Epithelial cell of proximal tubule (primary cell): ENCODE measurements around the gene EPB41L4B. TPM values are rescaled to one million over a fixed set of nuclear protein-coding genes. Genes with fewer than 3 reads are reported as not detected.

Experiments
- DNase-seq: peaks from one replicate; pipeline ENCODE4 v3.0.0-alpha.2; 2011; ENCODE audit warnings: low read depth
- H3K4me3 ChIP-seq: 2 replicates; pipeline ENCODE4 v1.5.1; 2011; ENCODE audit warnings: low read depth, mild to moderate bottlenecking, low read length
- CTCF ChIP-seq: conservative IDR thresholded peaks from 2 replicates; pipeline ENCODE4 v1.5.1; 2012; ENCODE audit warnings: low read depth, mild to moderate bottlenecking, low read length
- total RNA-seq: library from RNA; depleted of rRNA; stranded (reverse); fragments of >200 nt; gene quantifications from 2 replicates; pipeline ENCODE4 v1.2.3, GENCODE V29; 2015

Gene EPB41L4B
- total RNA-seq, 1 donor from 2014 or later = 7.6 TPM

- no peak for TF ChIP-seq CTCF
Measured at GRCh38 chr9:109167716-109168115, 153.1 kb downstream of the EPB41L4B start.

GRCh38 chr9:109166771-109167601, 153.9 kb downstream of the EPB41L4B start, which contains the start of gene FRRS1L:
FRRS1L (minus strand) TSS chr9:109167249; CDS start chr9:109167138, 111 bp downstream.
- no peak within 1 kb of the TSS for H3K4me3 ChIP-seq
- DNase-seq = no peak
- no peak for TF ChIP-seq CTCF

More at GRCh38 chr9:109167716-109168115, 153.1 kb downstream of the EPB41L4B start:
- no peak overlapping the region for H3K4me3 ChIP-seq
- DNase-seq = no peak

DNA sequence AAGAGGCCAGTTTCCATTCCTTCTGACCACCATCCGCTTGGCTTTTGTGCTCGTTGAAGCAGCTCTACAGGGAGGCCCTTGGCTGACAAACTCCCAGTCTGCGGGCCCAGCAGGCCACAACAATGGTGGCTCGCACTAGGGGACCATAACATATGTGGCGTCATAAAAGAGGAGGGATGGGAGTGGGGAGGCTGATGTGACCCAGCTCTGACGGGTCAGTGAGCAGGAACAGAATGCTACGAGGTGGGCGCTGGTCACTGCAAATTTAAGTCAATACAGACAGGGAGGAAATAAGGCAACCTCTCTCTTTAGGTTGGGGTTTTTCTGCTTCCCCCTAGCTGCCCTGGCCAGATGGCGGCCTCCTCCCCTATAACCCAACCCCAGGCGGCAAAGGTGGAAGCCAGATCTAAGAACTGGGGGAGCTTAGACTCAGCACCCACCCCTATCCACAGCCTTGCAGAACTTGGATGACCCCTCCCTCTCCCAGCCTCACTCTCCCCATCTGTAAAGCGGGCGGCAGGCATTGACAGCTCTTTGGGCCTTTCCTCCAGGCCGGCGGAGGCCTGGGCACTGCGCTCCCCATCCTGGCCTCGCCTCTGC, 154.6 kb downstream of the EPB41L4B start:
- DNase-seq = no peak
- TF ChIP-seq CTCF = no peak
- no peak overlapping the region for H3K4me3 ChIP-seq

DNA sequence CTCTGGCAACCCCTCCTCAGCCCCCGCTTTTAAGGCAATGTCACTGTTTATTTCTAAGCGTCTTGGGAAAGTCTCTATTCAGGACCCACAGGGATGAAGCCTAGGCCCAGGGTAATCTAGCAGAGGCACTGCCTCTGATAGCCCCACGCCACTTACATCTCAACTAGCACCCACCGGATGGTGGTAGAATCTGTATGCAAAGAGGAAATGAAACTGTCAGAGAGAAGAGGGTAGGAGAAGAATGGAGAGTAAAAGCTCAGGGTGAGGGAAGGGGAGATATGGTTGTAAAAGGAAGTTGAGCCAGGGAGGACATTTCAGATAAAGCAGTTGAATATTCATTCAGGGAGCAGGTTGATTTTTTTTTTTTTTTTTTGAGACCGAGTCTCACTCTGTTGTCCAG, 156.8 kb downstream of the EPB41L4B start:
- no peak overlapping the region for H3K4me3 ChIP-seq
- DNase-seq = no peak
- no peak for TF ChIP-seq CTCF

GRCh38 chr9:109163194-109163593, 157.7 kb downstream of the EPB41L4B start:
- DNase-seq = no peak
- TF ChIP-seq CTCF = no peak
- no peak overlapping the region for H3K4me3 ChIP-seq

DNA sequence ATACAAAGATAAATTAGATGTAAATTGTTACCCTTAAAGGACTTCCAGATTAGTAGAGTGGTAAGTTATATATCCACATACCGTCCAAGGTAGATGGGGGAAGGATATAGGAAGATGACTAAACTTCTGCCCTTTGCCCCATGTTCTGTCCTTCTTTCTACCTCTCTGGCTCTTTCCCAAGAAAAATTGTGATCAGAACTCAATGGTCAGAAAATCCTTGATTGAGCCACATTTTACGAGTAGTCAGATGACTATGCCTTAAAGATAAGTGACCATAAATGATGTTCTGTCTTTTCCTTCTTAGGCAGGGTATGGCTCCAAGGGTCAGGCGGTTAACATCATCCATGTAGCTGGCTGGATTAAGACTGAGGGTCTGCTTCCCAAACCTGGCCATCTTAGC, 158.2 kb downstream of the EPB41L4B start:
- no peak overlapping the region for H3K4me3 ChIP-seq
- TF ChIP-seq CTCF = no peak
- DNase-seq = no peak

GRCh38 chr9:109161471-109161870, 159.4 kb downstream of the EPB41L4B start:
- no peak for DNase-seq
- H3K4me3 ChIP-seq = no peak overlapping the region
- no peak for TF ChIP-seq CTCF
